ENCODE data around the gene SHISA9. TPM values are rescaled to one million over a fixed set of nuclear protein-coding genes. Genes with fewer than 3 reads are reported as not detected.

SHISA9 gene
- total and polyA plus RNA-seq, 2 of the 4 experiments (the other 2 are of a cell fraction), result under 0.01 TPM; not detected in 1

- Histone ChIP-seq H2BK5ac (ENCODE audit: low read depth, low read length, poor library complexity, severe bottlenecking) (no peak overlapping the region), H2BK20ac (ENCODE audit: low read depth, low read length) (no peak overlapping the region), H3K27me3 (ENCODE audit: control insufficient read depth, insufficient read depth, low read length) (no peaks in the 10 kb centered on the region), H3K4ac (ENCODE audit: low read depth, low read length) (no peak overlapping the region), H2AFZ (replicated peaks; ENCODE audit: low read length, poor library complexity) (no peak overlapping the region), H4K8ac (ENCODE audit: low read depth in 2 of 2, low read length in 2 of 2) (no peak overlapping the region), H3K4me3 (ENCODE audit: insufficient read depth, low read depth, low read length) (no peak overlapping the region), H3K79me1 (ENCODE audit: low read depth in 1 of 2, low read length in 2 of 2) (no peaks in the 10 kb centered on the region), H3K4me2 (ENCODE audit: low read depth, low read length) (no peak overlapping the region), H2AK9ac (replicated peaks; ENCODE audit: low read depth, low read length, poor library complexity) (no peak overlapping the region), H3K4me1 (ENCODE audit: control insufficient read depth, insufficient read depth, low read length) (no peaks in the 10 kb centered on the region), H2BK15ac (ENCODE audit: low read depth, low read length) (no peak overlapping the region), H3K9me3 (ENCODE audit: control insufficient read depth, insufficient read depth, low read length) (peaks cover 9% of the 10 kb centered on the region; the same call in 1 of the 2 replicates), H3K27ac (ENCODE audit: insufficient read depth, low read length) (no peak overlapping the region), H3K9me1 (ENCODE audit: insufficient read depth, low read length) (no peaks in the 10 kb centered on the region), H3K23ac (ENCODE audit: low read depth, low read length) (no peak overlapping the region), H3K36me3 (ENCODE audit: control insufficient read depth, insufficient read depth, low read length) (no peaks in the 10 kb centered on the region), H3K9ac (ENCODE audit: low read depth, low read length) (no peak overlapping the region), H4K20me1 (ENCODE audit: insufficient read depth, low read length) (no peaks in the 10 kb centered on the region), H3K56ac (ENCODE audit: extremely low read depth, insufficient read depth, low read length) (no peak overlapping the region), H3K14ac (replicated peaks; ENCODE audit: low read depth, low read length) (no peak overlapping the region), H4K5ac (ENCODE audit: low read depth, low read length) (no peak overlapping the region), H3K18ac (ENCODE audit: low read depth, low read length) (no peak overlapping the region), H4K91ac (ENCODE audit: insufficient read depth, low read depth, low read length) (no peak overlapping the region), H2AK5ac (ENCODE audit: low read depth, low read length) (no peak overlapping the region), H2BK120ac (ENCODE audit: low read depth, low read length) (no peak overlapping the region)
- in situ Hi-C loops (cut with MboI; ENCODE audit: low sequenced_read_pairs), result no loop called here
- DNase-seq (no peak), ATAC-seq (ENCODE audit: low read depth) (no peak)
- WGBS, 2 experiments (ENCODE audit: extremely low coverage in 2 of 2, insufficient read length in 1 of 2), result 53% methylated on average over 4 of the region's 5 CpGs; no CpG with 5 or more reads in 1 of the 2 experiments
- intact Hi-C loops (cut with micrococcal nuclease), result no loop called here
- BruUV-seq (replicated peaks), result no TSS peak
- TF ChIP-seq BHLHE40 (IDR thresholded peaks at IDR 0.05; ENCODE audit: low read depth, low read length) (no peak), MAZ (IDR thresholded peaks at IDR 0.05; ENCODE audit: borderline replicate concordance, low read depth, low read length) (no peak), CEBPB (IDR thresholded peaks at IDR 0.05; ENCODE audit: low read depth, low read length) (no peak), SMC3 (IDR thresholded peaks at IDR 0.05; ENCODE audit: low read depth, low read length) (no peak), MXI1 (IDR thresholded peaks at IDR 0.05; ENCODE audit: borderline replicate concordance, low read depth, low read length) (no peak), RAD21 (IDR thresholded peaks at IDR 0.05; ENCODE audit: low read length) (no peak), FOS (IDR thresholded peaks at IDR 0.05; ENCODE audit: low read depth, low read length) (no peak), POLR2A (IDR thresholded peaks at IDR 0.05; ENCODE audit: low read depth, low read length) (no peak), NFE2L2 (IDR thresholded peaks at IDR 0.05; ENCODE audit: low read depth, low read length) (no peak), CHD1 (IDR thresholded peaks at IDR 0.05; ENCODE audit: low read depth, low read length) (no peak), USF2 (IDR thresholded peaks at IDR 0.05; ENCODE audit: low read depth, low read length) (no peak), RCOR1 (IDR thresholded peaks at IDR 0.05; ENCODE audit: insufficient replicate concordance, low read length) (no peak), CTCF (conservative IDR thresholded peaks at IDR 0.05; ENCODE audit: low read depth, low read length) (no peak), MAFK (IDR thresholded peaks at IDR 0.05; ENCODE audit: low read depth, low read length) (no peak), RFX5 (IDR thresholded peaks at IDR 0.05; ENCODE audit: low read depth, low read length) (no peak), ELK1 (IDR thresholded peaks at IDR 0.05; ENCODE audit: borderline replicate concordance, low read depth, low read length) (no peak)
- POLR2A ChIA-PET (ENCODE audit: unreplicated experiment), result no interaction called here
- CTCF ChIA-PET, result no interaction called here
- dilution Hi-C loops (cut with HindIII; ENCODE audit: low sequenced_read_pairs, unreplicated experiment), result no loop called here
Observed at GRCh38 chr16:12988071-12988470, 86.7 kb downstream of the SHISA9 start.
